Loucy (cell line): Measurements from ENCODE around the gene DHRS4L2.
"Not testable (repeated sequence)": the region's sequence is repeated elsewhere in the genome, so short reads cannot be mapped to it uniquely, and the experiment has no call there.

ENCODE experiments used
- H2AFZ ChIP-seq: fragments of 200-600 bp; sonication (generic); 2 replicates; pipeline ENCODE4 v1.6.0; 2016; ENCODE audit warnings: antibody characterized with exemption, mild to moderate bottlenecking, low read length, moderate library complexity
- H3F3A ChIP-seq: fragments of 200-600 bp; 2 replicates; pipeline ENCODE4 v1.6.0; 2016; ENCODE audit warnings: antibody characterized with exemption, low read depth, mild to moderate bottlenecking
- H3K27me3 ChIP-seq: fragments of 200-600 bp; sonication (generic); 2 replicates; pipeline ENCODE4 v1.6.1; 2014; ENCODE audit warnings: low read length, mild to moderate bottlenecking; ENCODE audit not compliant: insufficient read depth, poor library complexity, severe bottlenecking
- H3K36me3 ChIP-seq: fragments of 200-600 bp; sonication (generic); 2 replicates; pipeline ENCODE4 v1.6.1; 2016; ENCODE audit warnings: low read length; ENCODE audit not compliant: insufficient read depth
- H3K4me1 ChIP-seq: fragments of 200-600 bp; sonication (generic); 2 replicates; pipeline ENCODE4 v1.5.1; 2014; ENCODE audit warnings: low read length, mild to moderate bottlenecking; ENCODE audit not compliant: insufficient read depth, poor library complexity, severe bottlenecking
- H3K4me2 ChIP-seq: fragments of 200-600 bp; sonication (generic); 2 replicates; pipeline ENCODE4 v1.6.0; 2014; ENCODE audit warnings: antibody characterized with exemption, low read length, low read depth, mild to moderate bottlenecking; ENCODE audit not compliant: poor library complexity, severe bottlenecking
- H3K4me3 ChIP-seq: fragments of 200-600 bp; sonication (generic); 2 replicates; pipeline ENCODE4 v1.5.1; 2014; ENCODE audit warnings: low read length, mild to moderate bottlenecking, mixed read lengths; ENCODE audit not compliant: poor library complexity, severe bottlenecking
- H3K79me2 ChIP-seq: fragments of 200-600 bp; sonication (generic); 2 replicates; pipeline ENCODE4 v1.6.1; 2014; ENCODE audit warnings: low read length; ENCODE audit not compliant: insufficient read depth
- H3K9ac ChIP-seq: fragments of 200-600 bp; sonication (generic); 2 replicates; pipeline ENCODE4 v1.6.0; 2014; ENCODE audit warnings: mild to moderate bottlenecking, low read depth, low read length, moderate library complexity; ENCODE audit not compliant: poor library complexity, severe bottlenecking
- H3K9me2 ChIP-seq: fragments of 200-600 bp; sonication (generic); replicated peaks from 2 replicates; pipeline ENCODE4 v1.6.1; 2016; ENCODE audit warnings: low read depth, low read length, mixed read lengths
- H3K9me3 ChIP-seq: fragments of 200-600 bp; sonication (generic); 2 replicates; pipeline ENCODE4 v1.6.1; 2014; ENCODE audit warnings: mild to moderate bottlenecking, antibody characterized with exemption, low read length, low read depth; ENCODE audit not compliant: insufficient read depth
- H4K20me1 ChIP-seq: fragments of 200-600 bp; sonication (generic); 2 replicates; pipeline ENCODE4 v1.6.0; 2014; ENCODE audit warnings: antibody characterized with exemption, low read length, mild to moderate bottlenecking; ENCODE audit not compliant: insufficient read depth, poor library complexity, severe bottlenecking
- TF ChIP-seq, protein P1 (sequence below): fragments of 200-600 bp; sonication (generic); conservative IDR thresholded peaks from 2 replicates; pipeline ENCODE4 v1.5.1; 2014; ENCODE audit warnings: mild to moderate bottlenecking, antibody characterized with exemption, low read length

Gene DHRS4L2

GRCh38 chr14:24019944-24020343 is 31.2 kb downstream of the DHRS4L2 start:
- not testable (repeated sequence) for H3K9ac ChIP-seq, H3K79me2 ChIP-seq, H3K9me2 ChIP-seq, H3K36me3 ChIP-seq, H3K4me3 ChIP-seq, H3K4me2 ChIP-seq, H3K27me3 ChIP-seq, H4K20me1 ChIP-seq, H3K4me1 ChIP-seq, H3K9me3 ChIP-seq, H2AFZ ChIP-seq, H3F3A ChIP-seq
- TF ChIP-seq, protein P1, sequence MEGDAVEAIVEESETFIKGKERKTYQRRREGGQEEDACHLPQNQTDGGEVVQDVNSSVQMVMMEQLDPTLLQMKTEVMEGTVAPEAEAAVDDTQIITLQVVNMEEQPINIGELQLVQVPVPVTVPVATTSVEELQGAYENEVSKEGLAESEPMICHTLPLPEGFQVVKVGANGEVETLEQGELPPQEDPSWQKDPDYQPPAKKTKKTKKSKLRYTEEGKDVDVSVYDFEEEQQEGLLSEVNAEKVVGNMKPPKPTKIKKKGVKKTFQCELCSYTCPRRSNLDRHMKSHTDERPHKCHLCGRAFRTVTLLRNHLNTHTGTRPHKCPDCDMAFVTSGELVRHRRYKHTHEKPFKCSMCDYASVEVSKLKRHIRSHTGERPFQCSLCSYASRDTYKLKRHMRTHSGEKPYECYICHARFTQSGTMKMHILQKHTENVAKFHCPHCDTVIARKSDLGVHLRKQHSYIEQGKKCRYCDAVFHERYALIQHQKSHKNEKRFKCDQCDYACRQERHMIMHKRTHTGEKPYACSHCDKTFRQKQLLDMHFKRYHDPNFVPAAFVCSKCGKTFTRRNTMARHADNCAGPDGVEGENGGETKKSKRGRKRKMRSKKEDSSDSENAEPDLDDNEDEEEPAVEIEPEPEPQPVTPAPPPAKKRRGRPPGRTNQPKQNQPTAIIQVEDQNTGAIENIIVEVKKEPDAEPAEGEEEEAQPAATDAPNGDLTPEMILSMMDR: peak; percentile 34; the same call in 1 of the 2 replicates

DNA sequence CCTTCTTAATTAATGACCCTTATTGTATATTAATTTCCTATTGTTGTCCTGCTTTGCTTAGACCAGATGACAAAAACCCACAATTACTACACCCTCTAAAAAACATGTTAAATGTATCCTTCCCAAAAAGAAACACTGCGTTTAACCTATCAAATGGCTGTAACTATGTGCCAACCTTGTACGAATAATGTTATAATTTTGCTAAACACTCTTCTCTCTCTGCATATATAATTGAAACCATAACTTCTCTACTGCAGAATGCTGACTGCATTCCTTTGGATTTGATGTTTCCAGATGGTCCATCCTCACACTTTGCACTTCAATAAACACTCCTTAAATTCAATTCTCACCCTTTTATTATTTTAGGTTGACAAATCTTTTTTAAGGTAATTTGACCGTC is 31.8 kb downstream of the DHRS4L2 start:
- H3K4me3 ChIP-seq, H3K9ac ChIP-seq, H3K36me3 ChIP-seq, H3K4me1 ChIP-seq, H3K9me2 ChIP-seq, H3K27me3 ChIP-seq, H3K9me3 ChIP-seq, H3K4me2 ChIP-seq, H3K79me2 ChIP-seq, H3F3A ChIP-seq, H2AFZ ChIP-seq, H4K20me1 ChIP-seq: not testable (repeated sequence)

DNA sequence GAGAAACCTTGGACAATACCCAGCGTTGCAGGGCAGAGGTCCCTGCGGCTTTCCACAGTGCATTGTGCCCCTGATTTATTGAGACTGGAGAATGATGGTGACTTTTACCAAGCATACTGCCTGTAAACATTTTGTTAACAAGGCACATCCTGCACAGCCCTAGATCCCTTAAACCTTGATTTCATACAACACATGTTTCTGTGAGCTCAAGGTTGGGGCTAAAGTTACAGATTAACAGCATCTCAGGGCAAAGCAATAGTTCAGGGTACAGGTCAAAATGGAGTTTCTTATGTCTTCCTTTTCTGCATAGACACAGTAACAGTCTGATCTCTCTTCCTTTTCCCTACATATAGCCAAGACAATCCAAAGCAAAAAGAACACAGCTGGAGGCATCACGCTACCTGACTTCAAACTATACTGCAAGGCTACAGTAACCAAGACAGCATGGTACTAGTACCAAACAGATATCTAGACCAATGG is 36.2 kb downstream of the DHRS4L2 start:
- H3K9me3 ChIP-seq, H2AFZ ChIP-seq, H3F3A ChIP-seq, H3K9ac ChIP-seq, H3K27me3 ChIP-seq, H3K4me3 ChIP-seq, H3K9me2 ChIP-seq, H3K79me2 ChIP-seq, H3K4me1 ChIP-seq, H4K20me1 ChIP-seq, H3K4me2 ChIP-seq, H3K36me3 ChIP-seq: not testable (repeated sequence)

GRCh38 chr14:24029687-24030086 is 41.0 kb downstream of the DHRS4L2 start:
- H3K36me3 ChIP-seq, H3F3A ChIP-seq, H4K20me1 ChIP-seq, H3K9ac ChIP-seq, H3K4me3 ChIP-seq, H3K4me2 ChIP-seq, H3K4me1 ChIP-seq, H3K9me2 ChIP-seq, H3K27me3 ChIP-seq, H3K79me2 ChIP-seq, H2AFZ ChIP-seq: not testable (repeated sequence)
- peaks cover 17% of the 10 kb centered on the region for H3K9me3 ChIP-seq

GRCh38 chr14:24031331-24031730 is 42.6 kb downstream of the DHRS4L2 start:
- H3K4me2 ChIP-seq, H3K27me3 ChIP-seq, H3K36me3 ChIP-seq, H2AFZ ChIP-seq, H3K9me2 ChIP-seq, H4K20me1 ChIP-seq, H3K4me1 ChIP-seq, H3K4me3 ChIP-seq, H3K9ac ChIP-seq, H3K79me2 ChIP-seq, H3F3A ChIP-seq: not testable (repeated sequence)
- H3K9me3 ChIP-seq: peaks cover 17% of the 10 kb centered on the region
